ENCODE results near the gene TTC34.

- no peak for TF ChIP-seq CTCF (optimal IDR thresholded peaks at IDR 0.05 in 1 of 3, IDR thresholded peaks at IDR 0.05 in 1 of 3, conservative IDR thresholded peaks at IDR 0.05 in 1 of 3; ENCODE audit: extremely low read depth in 1 of 3, insufficient read depth in 2 of 3, low read length in 3 of 3)
- TF ChIP-seq EZH2 (IDR thresholded peaks at IDR 0.05; ENCODE audit: low read length): no peak
These were observed 25.3 kb upstream of the TTC34 start for GRCh38 chr1:2826736-2827292.
